NCI-H345 (cell line): ENCODE results near the gene FAT3.

Source experiments
- DNase-seq: peaks from one replicate; lab custom pipeline; 2025; lab: John Stamatoyannopoulos, UW

Gene FAT3

DNA sequence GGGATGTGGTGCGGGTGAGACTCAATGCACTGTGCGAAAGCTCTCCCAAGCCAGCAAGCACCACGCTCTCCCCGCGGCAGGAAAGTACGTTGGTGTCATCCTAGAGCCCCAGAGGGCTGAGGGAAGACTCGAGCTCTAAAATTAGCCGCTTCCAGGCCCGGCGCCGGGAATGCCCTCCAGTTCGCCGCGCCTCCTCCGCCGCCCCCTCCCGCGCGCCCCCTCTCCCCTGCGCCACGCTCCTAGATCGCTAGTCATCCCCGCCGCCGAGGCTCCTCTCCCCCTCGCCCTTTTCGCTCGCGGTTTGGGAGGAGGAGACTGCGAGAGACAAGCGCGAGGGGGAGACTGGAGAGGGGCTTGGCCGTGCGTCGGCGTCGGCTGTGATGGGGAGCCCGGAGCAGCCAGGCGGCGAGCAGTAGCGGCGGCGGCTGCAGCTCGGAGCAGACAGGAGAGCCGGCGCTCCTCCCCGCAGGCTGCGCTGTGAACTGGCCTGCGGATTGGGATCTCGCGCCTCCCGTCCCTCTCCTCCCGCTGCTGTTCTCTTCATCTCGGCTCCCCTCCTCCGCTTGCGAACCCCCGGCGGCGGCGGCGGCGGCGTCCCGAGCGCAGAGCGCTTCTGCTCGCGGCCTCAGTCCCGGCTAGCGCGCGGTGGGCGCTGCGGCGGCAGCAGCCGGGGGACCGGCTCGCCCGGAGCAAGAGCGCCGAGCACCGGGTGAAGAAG lies at the start of gene FAT3:
Gene FAT3, plus strand, starts transcription at position 412 of the 718 bp plus-strand sequence. CDS start 127,295 bp downstream, outside the sequence.
- peak; percentile 79 for DNase-seq

DNA sequence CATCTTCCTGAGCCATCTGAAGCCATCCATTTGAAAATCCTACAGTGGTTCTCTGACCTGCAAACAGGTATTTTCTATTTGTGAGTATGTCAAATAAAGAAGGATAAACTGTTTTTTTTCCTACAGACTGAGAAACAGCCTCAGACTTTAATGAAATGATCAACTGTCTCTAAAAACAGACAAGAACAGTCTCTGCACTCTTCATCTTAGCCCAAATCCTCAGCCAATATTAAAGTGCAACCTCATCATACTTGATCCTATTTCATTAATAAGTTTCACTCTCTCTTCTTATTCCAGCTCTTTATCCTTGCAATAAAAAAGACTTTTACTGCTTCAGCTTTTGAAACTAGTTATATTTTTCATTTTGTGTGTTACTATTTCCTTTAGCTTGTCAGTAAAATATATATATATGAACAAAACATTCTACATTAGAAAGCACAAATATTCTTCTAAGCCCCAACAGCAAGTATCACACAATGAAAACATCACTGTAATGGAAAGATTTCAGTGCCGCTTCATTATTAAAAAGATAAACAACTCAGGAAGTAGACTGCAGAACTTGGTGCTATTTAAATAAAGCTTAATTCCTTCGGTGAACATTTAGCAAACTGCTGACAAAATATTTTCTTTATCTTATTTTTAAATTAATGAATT lies 45.5 kb upstream of the FAT3 start:
- DNase-seq = no peak

DNA sequence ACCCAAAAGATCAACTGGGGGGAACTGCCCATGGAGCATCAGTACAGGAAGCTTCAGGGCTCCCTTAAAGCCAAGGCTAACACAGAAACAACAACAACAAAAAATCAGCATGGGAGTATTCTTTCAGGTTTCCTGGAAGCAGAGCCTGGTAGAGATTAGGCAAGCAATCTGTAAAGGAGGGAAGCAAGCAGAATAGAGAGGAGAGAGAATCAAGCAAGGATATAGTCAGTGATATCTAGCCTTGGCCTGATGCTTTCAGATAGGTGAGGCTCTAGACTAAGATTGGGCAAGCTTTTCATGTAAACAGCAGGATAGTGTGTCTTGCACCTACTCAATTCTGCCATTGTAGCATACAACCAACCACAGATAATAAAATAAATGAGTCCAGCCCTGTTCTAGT lies 44.4 kb upstream of the FAT3 start:
- DNase-seq = no peak

DNA sequence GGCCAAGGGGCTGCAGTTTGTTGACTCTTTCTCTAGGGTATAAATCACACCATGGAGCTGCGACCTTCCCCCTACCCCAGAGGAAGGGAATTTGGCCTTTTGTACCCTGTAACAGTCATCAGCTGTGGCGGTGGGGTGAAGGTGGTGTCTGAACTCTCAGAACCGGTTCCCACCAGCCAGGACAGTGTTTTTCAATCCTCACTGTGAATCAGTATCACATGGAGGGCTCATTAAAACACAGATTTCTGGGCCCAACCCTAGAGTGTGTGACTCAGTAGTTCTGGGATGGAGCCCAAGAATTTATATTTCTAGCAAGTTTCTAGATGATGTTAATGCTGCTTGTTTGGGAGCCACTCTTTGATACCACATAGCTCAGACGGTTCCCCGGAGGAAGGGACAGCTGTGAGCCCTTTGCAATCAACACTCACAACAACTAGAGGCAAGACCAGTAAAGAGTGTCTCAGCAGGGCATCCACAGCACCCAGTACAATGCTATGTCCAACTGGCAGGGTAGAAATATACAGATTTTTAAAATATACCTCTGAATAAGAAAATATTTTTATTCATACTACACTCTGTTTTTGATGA lies 43.9 kb upstream of the FAT3 start:
- DNase-seq = no peak

DNA sequence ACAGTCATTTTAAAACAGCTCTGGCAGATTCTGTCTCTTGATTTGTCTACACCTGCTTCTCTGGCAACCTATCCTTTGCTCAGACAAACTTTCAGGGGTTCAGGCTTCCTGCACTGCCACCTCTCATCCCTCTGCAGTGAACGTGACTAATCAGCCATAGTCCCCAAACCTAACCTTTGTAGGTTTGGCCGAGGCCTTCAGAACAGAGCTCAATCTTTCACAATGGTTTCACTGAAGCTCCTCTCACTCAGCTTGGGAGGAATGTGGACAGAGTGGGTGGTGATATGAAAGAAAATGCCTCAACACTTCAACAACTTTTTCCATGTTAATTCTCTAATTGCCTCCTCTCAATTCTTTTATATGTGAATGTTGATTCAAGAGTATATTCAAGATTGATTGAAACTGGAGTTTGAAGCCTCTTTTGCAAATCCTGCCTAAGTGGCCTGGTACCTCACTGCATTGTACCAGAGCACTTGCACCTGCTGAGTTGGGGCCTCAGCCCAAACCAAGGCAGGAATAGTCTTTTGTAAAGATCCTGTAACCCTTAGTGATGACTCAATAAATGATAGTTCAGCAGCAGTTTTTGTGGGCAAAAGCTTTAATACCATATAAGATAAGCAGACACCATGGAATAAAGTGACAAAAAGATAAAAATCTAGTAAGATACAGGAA lies 33.9 kb upstream of the FAT3 start:
- DNase-seq = no peak

DNA sequence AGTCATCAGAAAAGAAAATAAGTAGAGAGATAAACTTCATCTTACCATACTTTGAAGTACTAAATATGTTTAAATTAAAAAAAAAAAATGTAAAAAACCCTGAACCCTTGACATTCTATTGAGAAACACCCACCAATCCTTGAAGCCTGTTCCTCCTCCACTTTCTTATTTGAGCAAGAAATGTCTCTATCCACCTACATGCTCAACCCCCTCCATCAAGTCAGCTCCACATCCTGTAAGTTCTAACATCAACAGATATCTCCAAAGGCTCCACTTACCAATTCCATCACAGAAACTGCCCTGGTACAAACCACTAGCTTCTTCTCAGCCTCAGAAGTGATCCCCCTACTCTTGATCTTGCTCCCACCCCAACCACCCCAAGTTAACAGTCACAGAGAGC lies 32.5 kb upstream of the FAT3 start:
- DNase-seq = no peak

DNA sequence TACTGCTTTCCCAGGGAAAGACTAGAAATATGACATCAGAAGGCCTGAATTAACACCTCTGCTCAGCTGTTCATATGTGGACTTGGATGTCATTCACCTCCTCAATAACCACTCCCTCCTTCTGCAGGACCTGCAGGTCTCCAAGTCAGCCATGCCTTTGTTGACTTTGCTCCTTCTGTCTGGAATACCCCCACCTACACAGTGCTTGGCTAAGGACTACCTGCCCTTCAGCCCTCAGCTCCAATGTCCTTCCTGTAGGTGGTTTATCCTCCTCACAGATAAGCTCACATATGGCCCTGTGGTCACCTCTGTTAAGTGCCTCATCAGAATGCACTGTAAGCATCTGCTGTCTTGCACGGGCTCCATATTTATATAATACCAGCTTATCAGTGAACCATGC lies 26.4 kb upstream of the FAT3 start:
- DNase-seq = no peak

DNA sequence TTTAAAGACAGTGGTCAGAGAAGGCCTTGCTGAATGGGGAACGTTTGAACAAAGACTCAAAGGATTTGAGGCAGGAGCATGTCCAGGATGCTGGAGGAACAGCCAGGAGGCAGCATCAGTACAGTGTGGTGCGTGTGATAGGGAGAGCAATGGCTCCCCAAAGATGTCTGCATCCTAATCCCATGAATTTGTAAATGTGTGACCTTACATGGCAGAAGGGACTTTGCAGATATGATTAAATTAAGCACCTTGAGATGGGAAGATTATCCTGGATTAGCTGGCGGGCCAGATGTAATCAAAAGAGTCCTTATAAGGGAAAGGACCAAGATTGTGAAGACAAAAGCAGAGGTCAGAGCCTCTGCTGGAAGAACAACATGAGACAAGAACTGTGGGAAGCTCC lies 24.6 kb upstream of the FAT3 start:
- no peak for DNase-seq

DNA sequence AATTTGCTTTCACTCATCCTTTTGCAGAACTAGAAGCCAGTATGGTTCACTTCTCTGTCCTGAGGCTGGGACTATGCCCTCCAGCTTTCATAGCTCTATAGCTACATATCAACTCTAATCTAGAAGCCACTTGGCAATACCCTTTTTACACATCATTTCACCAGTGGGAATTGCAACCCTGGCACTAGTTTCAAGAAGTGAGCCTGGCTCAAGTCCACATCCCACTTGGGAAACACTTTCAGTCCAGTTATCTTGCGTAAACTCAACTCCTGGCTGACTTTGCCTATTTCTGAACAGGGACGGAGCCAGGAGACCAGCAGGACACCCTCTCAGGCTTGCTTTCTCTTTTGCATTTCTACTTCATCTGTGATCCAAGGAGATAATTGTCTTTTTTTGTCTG lies 19.9 kb upstream of the FAT3 start:
- DNase-seq = no peak

DNA sequence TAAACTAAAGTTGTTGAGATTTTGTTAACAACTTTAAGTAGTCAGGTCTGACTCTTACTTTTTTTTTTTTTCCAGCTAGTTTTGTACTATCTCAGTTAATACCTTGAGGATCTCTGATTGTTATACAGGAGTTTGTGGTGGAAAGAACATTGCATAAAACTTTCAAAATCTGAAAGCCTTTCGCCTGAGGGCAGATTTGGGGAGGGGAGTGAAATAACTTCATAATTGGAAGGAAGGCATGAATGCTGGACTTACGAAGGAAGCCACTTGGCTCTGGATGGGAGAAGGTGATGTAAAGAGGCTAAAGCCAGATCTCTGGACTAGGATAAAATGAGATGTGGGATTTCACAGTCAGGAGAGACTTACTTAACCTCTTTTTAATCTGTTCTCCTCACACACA lies 18.2 kb upstream of the FAT3 start:
- no peak for DNase-seq

DNA sequence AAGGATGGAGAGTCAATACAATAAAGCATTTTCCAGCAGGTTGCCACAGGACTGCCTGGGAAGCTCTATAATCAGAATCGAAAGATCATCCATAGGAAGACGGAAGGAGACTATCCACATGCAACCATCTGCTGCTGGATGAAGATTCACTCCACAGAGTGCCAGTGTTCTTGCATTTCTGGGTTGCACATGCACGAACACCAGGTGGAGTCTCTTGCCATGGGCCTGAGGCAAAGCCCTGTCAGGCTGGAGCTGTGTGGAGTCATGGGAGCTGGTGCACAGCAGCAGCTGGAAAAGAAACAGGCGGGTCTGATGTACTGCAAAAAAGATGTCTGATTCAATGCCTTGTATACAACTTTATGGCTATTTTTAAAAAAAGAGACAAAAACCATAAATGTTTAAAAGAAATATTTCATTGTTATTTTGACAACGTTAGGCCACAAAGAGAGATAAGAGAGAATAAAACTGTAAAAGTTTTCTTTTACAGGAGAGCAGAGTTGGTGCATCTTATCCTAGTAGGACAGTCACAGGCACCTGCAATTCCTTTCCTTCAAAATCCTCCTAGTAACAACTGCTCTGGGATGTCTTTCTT lies 12.9 kb upstream of the FAT3 start:
- peak; percentile 55 for DNase-seq

DNA sequence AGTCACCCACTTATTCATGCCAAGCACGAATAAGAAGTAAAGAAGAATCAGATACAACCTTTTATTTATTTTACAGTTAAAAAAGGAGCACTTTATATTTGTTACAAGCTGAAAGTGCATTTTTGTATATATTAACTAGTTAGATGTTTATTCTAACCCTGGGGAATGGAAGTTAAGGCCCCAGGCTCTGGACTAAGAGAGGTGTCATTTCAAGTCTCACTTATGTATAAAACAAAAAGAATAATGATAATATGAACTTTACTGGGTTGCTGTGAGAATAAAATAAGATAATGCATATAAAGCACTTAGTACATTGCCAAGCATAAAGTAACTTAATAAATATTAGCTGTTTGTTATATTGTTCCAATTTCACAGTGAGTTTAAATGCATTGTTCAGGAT lies 12.1 kb upstream of the FAT3 start:
- DNase-seq = no peak

DNA sequence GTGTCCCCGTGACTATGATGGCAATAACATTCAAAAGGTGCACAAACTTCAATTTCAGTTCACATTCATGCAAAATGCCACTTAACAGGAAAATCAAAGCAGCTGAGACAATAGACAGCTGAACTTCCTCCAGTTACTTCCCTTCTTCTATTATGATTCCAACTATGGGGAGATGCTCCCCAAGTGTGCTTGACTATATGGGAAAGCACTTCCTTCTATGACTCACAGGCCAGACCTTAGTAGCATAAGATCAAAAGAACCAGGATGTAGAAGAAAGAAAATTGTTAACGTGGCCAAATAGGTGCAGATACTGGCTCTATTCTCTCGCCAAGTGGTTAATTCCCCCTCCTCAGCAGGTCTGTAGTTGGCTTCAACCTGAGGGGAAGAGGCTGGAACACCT lies 7.8 kb upstream of the FAT3 start:
- DNase-seq = no peak

DNA sequence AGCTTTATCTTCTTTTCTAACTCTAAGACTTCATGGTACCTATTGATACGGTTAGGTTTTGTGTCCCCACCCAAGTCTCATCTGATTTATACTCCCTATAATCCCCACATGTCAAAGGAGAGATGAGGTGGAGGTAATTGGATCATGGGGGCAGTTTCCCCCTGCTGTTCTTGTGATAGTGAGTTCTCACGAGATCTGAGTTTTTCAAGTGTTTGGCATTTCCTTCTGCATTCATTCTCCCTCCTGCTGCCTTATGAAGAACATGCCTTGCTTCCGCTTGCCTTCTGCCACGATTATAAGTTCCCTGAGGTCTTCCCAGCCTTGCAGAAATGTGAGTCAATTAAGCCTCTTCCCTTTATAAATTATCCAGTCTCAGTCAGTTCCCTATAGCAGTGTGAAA lies 5.1 kb upstream of the FAT3 start:
- DNase-seq = no peak

DNA sequence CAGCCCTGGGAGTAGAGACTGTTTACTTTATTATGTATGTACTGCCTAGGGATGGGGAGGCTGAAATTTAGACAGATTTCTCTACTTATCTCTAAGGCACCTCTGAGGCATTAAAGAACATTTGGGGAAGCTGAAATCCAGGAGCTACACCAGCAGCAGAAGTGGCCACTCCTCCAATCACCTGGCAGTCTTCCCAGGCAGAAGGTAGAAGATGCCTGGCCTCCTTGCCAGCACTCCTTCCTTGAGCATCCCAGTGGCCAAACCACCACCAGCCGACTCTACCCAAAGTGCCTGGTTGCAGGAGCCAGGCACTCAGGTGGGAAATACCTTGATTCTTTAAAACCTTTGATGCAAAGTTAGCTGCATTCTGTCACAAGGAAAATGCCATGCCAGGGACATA lies 1.9 kb upstream of the FAT3 start:
- DNase-seq = peak; percentile 8

DNA sequence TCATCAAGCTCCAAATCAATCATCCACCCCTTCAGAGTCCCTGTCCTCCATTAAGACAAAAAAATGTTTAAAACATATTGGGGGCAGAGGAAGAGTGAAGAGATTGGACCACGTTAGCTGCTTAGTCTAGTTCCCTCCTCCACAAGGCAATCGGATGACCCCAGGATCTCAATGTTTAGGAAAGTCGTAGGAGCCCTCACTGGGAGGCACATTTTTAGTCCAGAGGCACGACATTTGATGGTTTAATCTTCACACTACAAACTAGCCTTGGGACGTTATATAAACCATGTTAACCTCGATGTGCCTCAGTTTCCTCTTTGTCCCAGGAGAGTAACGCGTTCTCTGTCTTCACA lies 588 bp upstream of the FAT3 start:
- DNase-seq = no peak

DNA sequence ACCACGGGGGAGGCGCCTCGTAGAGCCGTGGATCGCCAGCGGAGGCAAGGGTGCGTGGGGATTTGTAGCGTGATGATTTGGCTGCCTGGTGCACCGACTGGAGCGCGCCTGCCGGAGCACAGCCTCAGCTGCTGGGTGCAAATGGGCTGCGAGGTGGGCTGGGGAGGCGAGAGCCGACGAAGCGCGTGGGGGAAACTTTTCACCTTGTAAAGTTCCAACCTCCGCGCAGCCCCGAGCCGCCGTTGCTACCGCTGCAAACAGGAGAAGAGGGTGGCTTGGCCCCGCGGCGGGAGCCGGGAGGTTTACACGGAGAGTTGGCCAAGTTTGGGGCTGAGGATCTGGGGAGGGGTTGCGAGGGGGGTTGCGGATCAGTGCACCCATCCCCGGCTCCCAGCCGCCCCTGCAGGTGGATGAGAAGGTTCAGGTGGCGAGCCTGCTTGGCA lies 528 bp downstream of the FAT3 start:
- DNase-seq = peak; percentile 61

DNA sequence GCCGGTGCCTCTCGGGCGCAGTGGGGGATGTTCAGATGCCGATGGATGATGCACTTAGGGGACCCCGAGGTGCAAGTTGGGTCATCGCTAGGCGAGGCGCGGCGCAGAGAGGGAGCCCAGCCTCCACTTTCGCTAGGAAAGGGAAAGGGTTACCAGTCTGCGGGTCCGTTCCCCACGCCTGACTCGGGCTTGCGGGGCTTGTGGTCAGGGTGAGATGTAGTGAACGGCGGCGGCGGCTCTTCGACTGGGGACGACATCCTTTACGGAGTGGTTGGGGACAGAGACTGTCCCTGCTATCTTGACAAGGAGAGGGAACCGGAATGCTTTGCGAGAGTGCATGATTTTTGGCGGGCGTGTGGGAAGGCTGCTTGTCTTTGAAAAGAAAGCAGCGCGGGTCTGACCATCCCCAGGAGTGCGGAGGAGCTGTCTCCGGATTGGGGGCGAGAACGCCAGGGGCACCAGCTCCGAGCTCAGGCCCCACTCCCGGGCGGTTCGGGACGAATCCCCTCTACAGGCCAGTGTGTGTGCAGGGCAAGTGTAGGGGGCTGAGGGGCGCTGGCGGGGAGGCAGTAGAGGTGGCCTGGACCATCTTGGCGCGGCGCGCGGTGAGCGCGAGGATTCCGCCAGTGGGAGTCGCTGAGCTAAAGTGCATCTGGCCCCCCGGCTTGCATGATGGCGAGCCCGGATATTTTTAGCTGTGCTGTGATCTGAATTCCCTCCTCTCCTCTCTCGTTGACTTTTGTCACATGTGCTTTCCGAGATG lies 1.1 kb downstream of the FAT3 start:
- peak; percentile 84 for DNase-seq

DNA sequence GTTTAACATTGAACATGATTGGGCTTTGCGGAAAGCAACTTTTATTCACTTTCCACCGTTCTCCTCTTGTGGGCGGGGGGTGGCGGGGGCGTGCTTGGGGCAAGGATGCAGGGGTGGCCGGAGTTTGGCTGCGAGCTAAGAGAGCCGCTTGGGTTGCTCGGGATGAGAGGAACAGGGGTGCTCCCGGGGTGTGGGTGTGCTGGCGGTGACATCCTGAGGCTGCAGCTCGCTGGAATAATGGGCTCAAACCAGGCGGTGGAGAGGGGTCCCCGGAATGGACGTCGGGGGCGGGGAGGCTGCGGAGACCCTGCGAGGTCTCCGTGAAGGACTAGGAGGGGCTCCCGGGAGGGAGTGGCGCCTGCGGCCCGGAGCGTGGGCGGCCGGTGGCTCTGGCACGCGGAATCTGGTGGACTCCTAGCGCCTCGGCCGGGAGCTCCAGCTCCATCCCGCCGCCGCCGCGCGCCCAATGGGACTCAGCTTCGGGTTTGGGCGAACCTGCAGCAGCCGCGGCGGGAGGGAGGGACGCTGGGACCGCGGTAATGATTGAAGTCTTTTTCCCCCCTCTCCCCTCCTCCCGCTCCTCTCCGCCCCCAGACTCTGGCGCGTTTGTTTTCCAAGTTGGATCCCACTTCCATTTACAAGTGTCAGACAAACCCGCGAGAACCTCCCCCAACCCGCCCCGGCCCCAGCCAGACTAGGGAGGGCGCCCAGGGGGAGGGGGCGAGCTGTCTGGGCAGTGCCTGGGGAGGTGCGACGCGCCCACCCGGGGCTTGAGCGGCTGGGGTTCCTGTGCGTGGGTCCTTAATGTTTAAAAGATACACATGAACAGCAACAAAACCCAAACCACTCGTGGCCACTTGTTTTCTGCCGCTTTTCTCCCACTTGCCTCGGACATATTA lies 2.0 kb downstream of the FAT3 start:
- peak; percentile 89 for DNase-seq

DNA sequence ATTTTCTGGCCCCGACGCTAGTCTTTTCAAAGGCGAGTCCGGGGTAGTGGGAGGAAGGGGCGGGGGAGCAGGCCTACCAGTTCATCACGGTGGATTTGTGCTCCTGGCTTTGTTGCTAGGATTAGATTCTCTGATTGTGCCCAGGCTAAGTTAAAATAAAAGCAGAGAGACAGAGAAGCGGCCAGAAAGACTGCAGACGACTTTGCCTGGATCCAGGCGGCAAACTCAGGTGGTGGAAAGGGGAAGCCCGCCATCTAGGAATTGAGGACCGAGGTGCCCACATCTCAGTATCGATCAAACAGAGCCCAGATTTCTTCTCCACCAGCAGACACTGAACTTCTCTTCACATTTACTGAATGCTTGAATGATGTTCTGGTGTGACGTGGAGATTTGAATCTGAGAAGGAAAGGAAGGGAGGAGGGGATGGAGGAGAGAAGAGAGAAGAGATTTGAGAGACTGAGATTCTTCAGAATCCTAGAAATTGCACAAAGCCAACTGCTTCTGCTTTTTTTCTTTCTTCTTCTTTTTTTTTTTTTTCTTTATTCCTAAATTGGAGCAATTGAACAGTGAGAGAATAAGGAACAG lies 2.7 kb downstream of the FAT3 start:
- peak; percentile 79 for DNase-seq
